ENCODE results near the gene PPM1M.

PPM1M gene

DNA sequence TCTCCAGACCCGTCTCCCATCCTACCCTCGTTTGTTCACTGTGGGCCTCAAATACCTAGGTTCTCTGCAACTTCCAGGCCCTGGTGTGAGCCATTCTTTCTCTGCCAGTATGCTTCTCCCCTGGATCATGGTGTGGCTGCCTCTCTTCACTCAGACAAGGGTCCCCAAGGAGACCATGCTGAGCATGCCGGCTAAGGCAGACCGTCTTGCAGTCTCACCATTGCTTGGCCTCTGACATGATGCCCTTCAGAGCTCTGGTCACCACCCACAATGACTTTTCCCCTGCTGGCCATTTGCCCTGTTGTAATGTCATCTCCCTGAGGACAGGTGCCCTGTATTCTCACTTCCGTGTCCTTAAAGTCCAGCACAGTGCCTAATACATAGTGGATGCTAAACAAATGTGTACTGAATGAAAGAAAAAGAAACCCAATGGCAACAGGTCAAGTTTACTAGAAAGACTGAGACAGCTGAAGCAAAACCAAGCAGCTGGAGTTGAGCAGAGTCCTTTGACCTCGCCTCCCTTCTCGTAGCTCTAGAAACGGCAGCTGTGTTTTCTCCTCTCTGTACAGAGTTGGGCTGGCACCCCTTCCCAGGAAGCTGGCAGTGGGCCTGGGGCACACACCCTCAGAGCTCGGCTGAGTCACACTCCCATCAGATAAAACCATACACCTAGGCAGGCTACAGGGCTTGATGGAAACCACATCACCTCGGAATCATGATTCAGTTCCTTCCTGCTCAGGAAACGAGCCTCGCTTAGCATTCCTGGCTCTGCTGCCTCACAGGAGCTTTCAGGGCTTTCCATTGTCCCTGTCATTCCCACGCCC is 28.8 kb upstream of the PPM1M start:
- DNase-seq: no peak

GRCh38 chr3:52217409-52217805 is 28.2 kb upstream of the PPM1M start:
- no peak for DNase-seq

DNA sequence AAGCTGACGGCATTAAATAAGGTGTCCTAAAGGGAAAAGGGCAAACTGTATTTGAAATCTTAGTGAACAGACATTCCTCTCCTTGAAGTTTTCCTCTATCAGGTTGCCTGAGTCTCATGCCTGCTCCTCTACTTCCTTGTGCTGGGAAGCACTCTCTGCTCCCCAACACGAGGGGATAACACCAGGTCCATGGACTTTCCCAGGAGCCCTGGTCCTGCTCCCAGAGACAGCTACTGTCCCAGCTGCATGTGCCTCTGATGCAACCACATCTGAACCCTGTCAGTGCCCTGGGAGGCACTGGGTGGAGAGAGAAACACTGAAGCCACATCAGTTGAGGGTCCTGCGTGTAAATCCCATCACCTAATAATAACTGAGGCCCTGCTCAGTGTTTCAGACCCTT is 27.5 kb upstream of the PPM1M start:
- DNase-seq: no peak

- no peak for DNase-seq
Observed at GRCh38 chr3:52218454-52218853, 27.1 kb upstream of the PPM1M start.

DNA sequence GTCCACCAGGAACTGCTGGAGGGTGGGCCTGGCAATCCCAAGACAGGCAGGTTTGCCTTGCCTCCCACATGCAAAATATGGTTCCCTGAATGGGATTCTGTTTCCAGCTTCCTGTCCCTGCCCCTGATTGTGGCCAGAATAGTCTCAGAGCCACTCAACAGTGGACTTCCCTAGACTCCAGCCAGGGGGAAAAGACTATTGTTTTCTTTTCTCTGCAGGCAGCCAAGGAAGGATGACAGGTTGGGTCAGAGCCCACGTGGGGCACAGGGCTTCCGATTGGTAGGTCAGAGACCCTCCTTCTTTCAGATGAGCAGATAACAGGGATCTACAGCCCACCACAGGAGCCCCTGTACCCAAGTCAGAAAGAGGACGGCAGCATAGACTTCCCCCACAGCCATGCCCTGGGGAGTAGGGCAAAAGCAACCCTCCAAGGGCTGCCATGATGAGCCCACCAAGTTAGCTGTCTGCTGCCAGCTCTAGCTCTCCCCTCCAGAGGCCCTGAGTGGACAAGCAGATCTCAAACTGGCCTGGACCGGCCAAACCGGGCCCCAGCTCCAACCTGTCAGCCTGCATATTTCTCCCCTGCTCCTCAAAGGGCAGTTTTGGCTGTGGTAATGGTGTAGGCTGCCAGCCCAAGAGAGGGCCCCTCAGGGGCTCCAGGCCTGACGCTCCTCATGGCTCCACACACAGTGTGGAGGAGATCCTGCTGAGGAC is 26.5 kb upstream of the PPM1M start:
- no peak for DNase-seq

DNA sequence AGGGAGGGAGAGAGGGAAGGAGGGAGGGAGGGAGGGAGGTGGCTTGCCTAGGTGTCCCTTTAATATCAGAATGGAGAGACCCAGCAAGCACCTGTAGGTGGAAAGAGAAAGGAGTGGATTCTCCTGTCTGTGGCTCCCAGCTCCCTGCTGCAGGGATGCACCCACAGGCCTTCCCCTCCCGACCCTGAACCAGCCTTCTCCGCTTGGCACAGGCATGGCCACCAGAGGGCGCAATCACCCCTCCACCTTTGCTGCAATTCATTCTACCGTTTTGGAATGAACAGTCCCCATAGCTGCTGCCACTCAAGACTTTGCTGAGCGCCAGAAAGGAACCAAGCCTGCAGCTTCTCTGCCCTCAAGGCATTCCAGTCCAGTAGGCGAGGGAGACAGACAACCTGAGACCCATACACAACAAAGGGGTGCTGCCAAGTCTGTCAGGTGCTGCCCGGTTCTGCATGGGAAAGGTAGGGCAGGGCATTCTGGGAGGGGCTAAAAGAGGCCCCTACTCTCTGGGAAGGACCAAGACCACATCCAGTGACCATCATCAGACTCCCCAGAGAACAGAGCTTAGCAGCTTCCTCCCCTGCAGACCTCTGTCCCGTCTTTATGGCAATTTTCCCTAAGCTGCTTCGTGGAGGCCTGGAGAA is 25.1 kb upstream of the PPM1M start:
- DNase-seq: peak; percentile 30

GRCh38 chr3:52221141-52221562 is 24.4 kb upstream of the PPM1M start:
- DNase-seq: no peak

GRCh38 chr3:52221563-52222318 is 23.8 kb upstream of the PPM1M start:
- no peak for DNase-seq

GRCh38 chr3:52222319-52223221 is 23.0 kb upstream of the PPM1M start:
- no peak for DNase-seq

DNA sequence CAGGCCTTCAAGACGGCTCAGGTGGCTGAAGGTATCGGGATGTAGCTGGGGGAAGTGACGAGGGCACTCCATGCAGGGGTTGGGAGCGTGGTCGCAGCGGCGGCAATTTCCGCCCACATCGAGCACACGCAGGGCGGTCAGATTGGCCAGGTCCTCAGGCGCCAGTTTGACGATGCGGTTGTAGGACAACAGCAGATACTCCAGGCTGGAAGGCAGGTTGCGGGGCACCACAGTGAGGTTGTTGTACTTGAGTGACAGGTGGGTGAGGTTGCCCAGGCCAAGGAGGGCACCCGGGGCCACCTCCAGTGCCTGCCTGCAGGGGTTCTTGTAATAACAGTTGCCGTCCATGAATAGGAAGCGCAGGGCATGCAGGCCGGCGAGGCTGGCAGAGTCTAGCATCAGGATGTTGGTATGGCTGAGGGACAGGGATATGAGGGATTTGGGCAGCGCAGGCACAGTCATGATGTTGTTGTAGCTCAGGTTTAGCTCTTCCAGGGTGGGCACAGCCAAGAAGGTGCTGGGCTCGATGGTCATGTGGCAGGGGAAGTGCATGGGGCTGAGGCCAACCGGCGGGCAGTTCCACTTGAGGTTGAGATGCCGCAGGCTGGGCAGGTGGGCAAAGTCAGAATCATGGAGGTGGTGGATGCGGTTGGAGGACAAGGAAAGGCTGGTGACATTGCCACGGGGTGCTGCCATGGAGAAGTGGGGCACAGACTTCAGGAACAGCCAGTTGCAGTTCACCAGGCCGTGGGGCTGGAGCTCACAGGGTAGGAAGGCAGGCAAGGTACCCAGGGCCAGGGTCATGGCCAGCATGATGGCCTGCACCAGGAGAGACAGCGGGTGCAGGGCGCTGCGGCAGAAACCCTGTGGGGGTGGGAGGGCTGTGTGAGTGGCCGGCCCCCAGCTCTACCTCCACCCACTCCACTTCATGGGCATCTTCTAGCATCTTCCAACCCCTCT is 21.8 kb upstream of the PPM1M start:
- DNase-seq: no peak

GRCh38 chr3:52225452-52226228 is 19.9 kb upstream of the PPM1M start, which contains the start of gene TLR9:
TSS of gene TLR9 (minus strand) at chr3:52225645. CDS start at chr3:52225529, 116 bp downstream.
- DNase-seq: no peak

GRCh38 chr3:52226229-52226817 is 19.2 kb upstream of the PPM1M start:
- DNase-seq: no peak

DNA sequence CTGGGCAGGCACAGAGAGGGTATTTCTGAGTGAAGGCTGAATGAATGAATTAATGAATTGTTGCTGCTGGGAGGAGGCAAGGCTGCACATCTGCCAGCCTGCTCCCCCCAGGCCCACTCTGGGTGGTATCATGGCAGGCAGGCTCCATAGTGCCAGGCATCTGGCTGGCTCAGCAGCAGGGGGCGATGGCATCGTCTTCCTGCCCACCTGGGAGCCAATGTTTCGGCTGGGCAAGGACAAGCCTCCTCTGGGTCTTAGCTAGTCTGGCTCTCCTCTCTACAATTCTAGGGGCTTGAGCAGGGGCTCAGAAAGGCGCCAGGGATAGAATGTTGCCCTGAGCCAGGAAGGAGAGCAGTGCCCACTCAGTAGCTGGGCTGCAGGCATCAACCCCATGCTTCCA is 18.4 kb upstream of the PPM1M start:
- no peak for DNase-seq

- no peak for DNase-seq
Observed at GRCh38 chr3:52227766-52228165, 17.8 kb upstream of the PPM1M start.

GRCh38 chr3:52228266-52228665 is 17.3 kb upstream of the PPM1M start:
- DNase-seq: no peak

DNA sequence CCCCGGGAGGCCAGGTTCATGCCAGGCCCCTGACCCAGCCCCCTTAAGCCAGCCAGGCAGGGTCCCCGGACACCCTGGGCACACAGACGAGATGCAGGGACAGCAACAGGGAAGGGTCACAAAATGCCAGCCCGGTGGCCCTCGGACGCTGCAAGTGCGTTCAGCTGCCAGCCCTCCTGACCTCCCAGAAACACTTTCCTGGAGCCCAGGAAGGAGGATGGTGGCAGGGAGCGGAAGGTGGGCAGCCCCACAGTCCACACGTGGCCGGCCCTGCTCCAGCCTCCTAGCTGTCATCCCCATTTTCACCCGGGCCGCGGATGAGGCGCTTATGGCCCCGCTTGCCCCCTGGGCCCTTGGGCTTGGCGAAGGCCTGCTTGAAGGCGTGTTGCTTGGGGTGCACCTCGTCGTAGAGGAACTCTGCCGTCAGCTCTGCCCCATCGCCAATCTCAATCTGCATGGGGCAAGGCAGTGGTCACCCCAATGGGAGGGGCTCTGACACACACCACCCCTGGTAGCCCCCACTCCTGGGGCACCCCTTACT is 16.7 kb upstream of the PPM1M start:
- no peak for DNase-seq

DNA sequence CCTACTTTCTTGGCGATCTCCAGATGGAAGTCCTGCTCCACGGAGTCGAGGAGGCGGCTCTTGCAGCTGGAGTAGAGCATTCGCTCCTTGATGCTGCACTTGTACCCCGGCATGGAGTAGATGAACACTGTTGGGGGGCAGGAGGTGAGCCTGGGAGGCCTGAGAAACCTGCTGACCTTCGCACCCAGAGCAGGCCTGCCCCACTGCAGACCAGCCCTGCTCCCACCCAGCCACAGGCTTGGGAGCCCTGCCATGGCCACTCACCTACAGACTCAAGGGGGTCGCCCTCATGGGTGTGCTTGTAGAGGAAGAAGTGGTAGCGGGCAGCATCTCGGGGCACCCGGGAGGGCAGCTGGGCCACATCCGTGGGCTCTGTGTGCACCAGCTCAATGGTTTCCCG is 15.9 kb upstream of the PPM1M start:
- DNase-seq: no peak

DNA sequence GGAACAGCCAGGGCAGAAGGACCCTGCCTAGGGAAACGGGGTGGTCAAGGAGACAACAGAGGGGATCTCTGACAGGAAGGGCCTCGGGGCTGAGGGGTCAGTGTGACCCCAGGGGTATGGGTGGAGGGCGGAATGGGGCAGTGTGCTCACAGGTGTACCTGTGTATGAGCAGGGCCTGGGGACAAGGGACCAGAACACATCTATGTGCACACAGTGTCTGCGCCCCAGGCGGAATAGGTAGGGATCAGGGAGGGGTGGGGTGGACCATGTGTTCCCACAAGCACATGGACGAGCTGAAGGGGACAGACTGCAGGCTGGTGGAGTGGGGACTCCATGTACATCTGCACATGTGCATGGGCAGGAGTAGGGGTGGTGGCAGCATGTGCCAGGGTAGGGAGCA is 15.1 kb upstream of the PPM1M start:
- DNase-seq: no peak

DNA sequence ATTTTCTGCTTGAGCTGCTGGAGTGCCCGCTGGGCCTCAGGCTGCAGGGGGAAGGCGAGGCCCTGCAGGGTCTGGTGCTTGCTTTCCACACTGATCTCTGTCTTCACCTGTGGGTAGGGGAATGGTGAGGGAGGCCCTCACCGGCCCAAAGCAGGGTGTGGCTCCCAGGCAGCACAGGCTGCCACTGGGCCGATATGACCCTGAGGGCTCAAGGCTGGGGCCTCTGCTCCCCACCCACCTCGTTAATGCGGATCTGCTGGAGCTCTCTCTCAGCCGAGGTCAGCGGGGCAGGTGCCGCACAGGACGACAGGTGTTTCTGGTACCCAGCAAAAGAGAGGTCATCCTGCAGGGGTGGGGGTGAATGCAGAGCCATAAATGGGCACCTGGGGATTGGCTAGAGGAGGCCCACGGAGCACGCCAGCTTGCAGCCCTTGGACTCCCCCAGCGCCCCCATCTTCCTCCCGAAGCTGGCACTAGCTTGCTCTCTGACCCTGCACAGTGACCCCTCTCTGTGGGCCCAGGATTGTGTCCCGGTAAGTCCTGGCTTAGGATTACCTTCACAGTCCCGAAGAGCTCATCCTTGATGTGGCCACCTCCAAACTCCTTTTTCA is 14.6 kb upstream of the PPM1M start:
- DNase-seq: no peak
